MM.1S (cell line): ENCODE data around the gene EML1.

ENCODE experiments used
- EZH2 ChIP-seq: fragments of 300-600 bp; sonication (generic); optimal IDR thresholded peaks from 2 replicates; pipeline ENCODE3; 2017; ENCODE audit warnings: low read depth, mild to moderate bottlenecking, antibody characterized with exemption, low read length, mixed read lengths
- EZH2phosphoT487 ChIP-seq: fragments of 300-600 bp; sonication (generic); IDR thresholded peaks from 2 replicates; pipeline ENCODE4 v1.6.1; 2018; ENCODE audit warnings: antibody characterized with exemption, low read length
- TF ChIP-seq, protein P1 (sequence below): fragments of 300-600 bp; sonication (generic); IDR thresholded peaks from 2 replicates; pipeline ENCODE4 v1.5.1; 2016; ENCODE audit warnings: antibody characterized with exemption, low read length, mixed read lengths

DNA sequence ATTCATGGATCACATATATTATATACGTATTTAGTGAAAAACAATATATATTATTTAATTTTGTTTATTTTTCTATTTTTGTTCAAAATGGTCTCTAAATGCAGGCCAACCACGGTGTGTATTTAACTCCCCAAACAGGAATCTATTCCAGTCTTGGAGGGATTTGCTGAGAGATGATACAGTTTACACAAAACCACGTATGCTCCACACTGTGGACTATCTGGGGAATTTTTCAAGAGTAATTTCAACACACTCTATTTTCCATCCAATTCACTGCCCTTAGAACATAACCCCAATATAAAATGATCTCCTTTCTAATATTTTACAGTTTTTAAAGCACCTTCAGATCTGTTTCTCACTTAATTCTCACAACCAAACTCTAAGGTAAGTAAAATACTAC, 15.3 kb downstream of the EML1 start:
- TF ChIP-seq EZH2 (no peak), EZH2phosphoT487 (no peak)
- TF ChIP-seq, protein P1, sequence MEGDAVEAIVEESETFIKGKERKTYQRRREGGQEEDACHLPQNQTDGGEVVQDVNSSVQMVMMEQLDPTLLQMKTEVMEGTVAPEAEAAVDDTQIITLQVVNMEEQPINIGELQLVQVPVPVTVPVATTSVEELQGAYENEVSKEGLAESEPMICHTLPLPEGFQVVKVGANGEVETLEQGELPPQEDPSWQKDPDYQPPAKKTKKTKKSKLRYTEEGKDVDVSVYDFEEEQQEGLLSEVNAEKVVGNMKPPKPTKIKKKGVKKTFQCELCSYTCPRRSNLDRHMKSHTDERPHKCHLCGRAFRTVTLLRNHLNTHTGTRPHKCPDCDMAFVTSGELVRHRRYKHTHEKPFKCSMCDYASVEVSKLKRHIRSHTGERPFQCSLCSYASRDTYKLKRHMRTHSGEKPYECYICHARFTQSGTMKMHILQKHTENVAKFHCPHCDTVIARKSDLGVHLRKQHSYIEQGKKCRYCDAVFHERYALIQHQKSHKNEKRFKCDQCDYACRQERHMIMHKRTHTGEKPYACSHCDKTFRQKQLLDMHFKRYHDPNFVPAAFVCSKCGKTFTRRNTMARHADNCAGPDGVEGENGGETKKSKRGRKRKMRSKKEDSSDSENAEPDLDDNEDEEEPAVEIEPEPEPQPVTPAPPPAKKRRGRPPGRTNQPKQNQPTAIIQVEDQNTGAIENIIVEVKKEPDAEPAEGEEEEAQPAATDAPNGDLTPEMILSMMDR, result no peak
